Heart left ventricle (tissue), 16 donors: ENCODE data around the gene CACNA1C. TPM values are rescaled to one million over a fixed set of nuclear protein-coding genes. Genes with fewer than 3 reads are reported as not detected.

Experiments used
- ATAC-seq, 4 donors: fragments of 200-7000 bp; cut with Tn5 transposase; one replicate each; pipeline ENCODE4 v1.9.1; 2020 to 2022; ENCODE audit warnings: moderate library complexity in 4 of 4, mild to moderate bottlenecking in 3 of 4, moderate number of reproducible peaks in 1 of 4
- DNase-seq, 5 donors: peaks; one replicate each; pipeline ENCODE4 v3.0.0-alpha.2; 2020
- H3K27ac ChIP-seq, 12 donors: fragments of 200-600 bp; sonication (generic) in 4 of 12; one replicate each; pipeline versions ENCODE4 v1.5.0 to v1.8.0; 2016 to 2022; ENCODE audit warnings: mild to moderate bottlenecking in 2 of 12
- H3K27me3 ChIP-seq, 9 donors: fragments of 200-600 bp; sonication (generic) in 2 of 9; one replicate each; pipeline versions ENCODE4 v1.5.1 to v1.8.0; 2016 to 2022; ENCODE audit warnings: mild to moderate bottlenecking in 3 of 9
- H3K36me3 ChIP-seq, 9 donors: fragments of 200-600 bp; sonication (generic) in 2 of 9; one replicate each; pipeline versions ENCODE4 v1.5.0 to v1.8.0; 2018 to 2022; ENCODE audit warnings: mild to moderate bottlenecking in 2 of 9
- H3K4me1 ChIP-seq, 12 donors: fragments of 200-600 bp; sonication (generic) in 4 of 12; one replicate each; pipeline versions ENCODE4 v1.5.0 to v1.8.0; 2016 to 2022; ENCODE audit warnings: mild to moderate bottlenecking in 3 of 12
- H3K4me3 ChIP-seq, 12 donors: fragments of 200-600 bp; sonication (generic) in 4 of 12; one replicate each; pipeline versions ENCODE4 v1.5.0 to v1.8.0; 2017 to 2022; ENCODE audit warnings: mild to moderate bottlenecking in 9 of 12, moderate library complexity in 4 of 12
- H3K9me3 ChIP-seq, 12 donors: fragments of 200-600 bp; sonication (generic) in 4 of 12; one replicate each; pipeline versions ENCODE4 v1.5.0 to v1.8.0; 2016 to 2022; ENCODE audit warnings: mild to moderate bottlenecking in 1 of 12
- CTCF ChIP-seq, 12 donors: fragments of 200-600 bp; sonication (generic) in 4 of 12; IDR thresholded peaks; one replicate each; pipeline versions ENCODE4 v1.5.0 to v1.8.0; 2018 to 2022; ENCODE audit warnings: antibody characterized with exemption in 12 of 12, mild to moderate bottlenecking in 5 of 12
- POLR2A ChIP-seq, 2 donors: fragments of 450-650 bp; IDR thresholded peaks; one replicate each; pipeline ENCODE4 v1.6.1; 2017; ENCODE audit warnings: antibody characterized with exemption in 2 of 2, mild to moderate bottlenecking in 2 of 2, moderate library complexity in 2 of 2
- WGBS, 4 donors: extraction: QIAGEN DNeasy Blood & Tissue Kit in 2 of 4; methylation state at CpG; one replicate each; pipeline versions ENCODE4 v1.1.5 to v1.1.7; 2013 to 2018; 5-methylcytosine and 5-hydroxymethylcytosine counted together
- intact Hi-C, 10 donors: fragments of 100-400 bp; cut with DNase I; formaldehyde crosslinking; loops; one replicate each; pipeline versions ENCODE4 v1.11.1 to v1.14.2; 2022
- polyA plus RNA-seq, 2 donors: library from polyadenylated mRNA; stranded (reverse); fragments of 200-250 nt; gene quantifications; one replicate each; pipeline ENCODE4 v1.2.3, GENCODE V29; 2013
- total RNA-seq, 9 donors: library from RNA; depleted of rRNA in 2 of 9; stranded (reverse); fragments of >200 nt in 2 of 9; fragmentation: NEBNext Ultra II Directional in 3 of 9; extraction: Animal tissue kit (Norgen Biotek cat#: 25700) in 3 of 9; gene quantifications; one replicate each; pipeline versions ENCODE4 v1.1.0 to v1.2.4, GENCODE V29; 2016 to 2023
- donor health status: ischemic (EF 13 %, LVEDD 7.1; RV severe dilation, severe dysfunction).
- donor health status: healthy with polysubstance abuse.
- donor health status: DM: no; HTN: yes; CAD: no.
- donor health status: DM: no; HTN: no; CAD: no.
- donor health status: ischemic (EF 25% LVEDD 6.9; RV normal size, moderate dysfunction).
- donor health status: ischemic (EF 25% LVEDD 5.7; RV mildly dilated, moderate dysfunction).
- donor health status: healthy.
- donor health status: DM: yes; HTN: yes; CAD: no.
- donor health status: ischemic (EF 35%, LVEDD 5.7; RV mildly dilated, moderate dysfunction).
- donor health status: nonischemic (EF 11% LVEDD 7.7; RV severe dilation, severe dysfunction).
- donor health status: DM: yes; HTN: yes; CAD: no.
- donor health status: PGD.
- donor health status: ischemic (EF 29% LVEDD 5.4; RV normal size, mild dysfunction).
- donor health status: nonischemic (EF 23%, LVEDD 6.1; RV moderate dilation, normal function).

The CACNA1C gene
- total and polyA plus RNA-seq, 11 donors: 41.9 to 196 (median 164) TPM

- ATAC-seq (peak in 1 of 4 donors; percentile 23), DNase-seq (no peak)
- TF ChIP-seq CTCF (IDR thresholded peaks at IDR 0.05): no peak
- TF ChIP-seq POLR2A (IDR thresholded peaks at IDR 0.05): no peak
- WGBS, 4 donors: 50 to 69% (median 59%) methylated on average over 5 of the region's 5 CpGs
- intact Hi-C loops: no loop called here
- H3K4me3 ChIP-seq: no peak overlapping the region
- H3K27me3 ChIP-seq: no peaks in the 10 kb centered on the region
- no peaks in the 10 kb centered on the region for H3K9me3 ChIP-seq
- peak overlapping the region in 8 of 12 donors; percentile 20 to 95 (median 90) for H3K27ac ChIP-seq
- peaks cover 0 to 7% (median 0%) of the 10 kb centered on the region in 9 donors for H3K36me3 ChIP-seq
- peaks cover 5 to 93% (median 59%) of the 10 kb centered on the region in 12 donors for H3K4me1 ChIP-seq
Observed at GRCh38 chr12:2095878-2096277, 43.1 kb downstream of the CACNA1C start.

- intact Hi-C loops: no loop called here
- peaks cover 0 to 2% (median 0%) of the 10 kb centered on the region in 9 donors for H3K36me3 ChIP-seq
- ATAC-seq: no peak
- H3K4me3 ChIP-seq: no peak overlapping the region
- TF ChIP-seq POLR2A (IDR thresholded peaks at IDR 0.05) (no peak), CTCF (IDR thresholded peaks at IDR 0.05) (no peak)
- WGBS, 4 donors: 68 to 79% (median 72%) methylated on average over 7 of the region's 7 CpGs
- DNase-seq: no peak
- H3K27ac ChIP-seq: peak overlapping the region in 4 of 12 donors; percentile 18 to 85 (median 34)
- H3K27me3 ChIP-seq: no peaks in the 10 kb centered on the region
- H3K4me1 ChIP-seq: peaks cover 5 to 85% (median 48%) of the 10 kb centered on the region in 12 donors
- no peaks in the 10 kb centered on the region for H3K9me3 ChIP-seq
Observed at GRCh38 chr12:2097617-2098016, 44.8 kb downstream of the CACNA1C start.

- H3K27ac ChIP-seq: peak overlapping the region in 6 of 12 donors; percentile 8 to 85 (median 34)
- H3K9me3 ChIP-seq: no peaks in the 10 kb centered on the region
- H3K36me3 ChIP-seq: peaks cover 0 to 2% (median 0%) of the 10 kb centered on the region in 9 donors
- 56 to 65% (median 64%) methylated on average over 11 of the region's 11 CpGs for WGBS, 4 donors
- ATAC-seq: peak; percentile 28 to 54 (median 40)
- no peaks in the 10 kb centered on the region for H3K27me3 ChIP-seq
- TF ChIP-seq CTCF (IDR thresholded peaks at IDR 0.05) (no peak), POLR2A (IDR thresholded peaks at IDR 0.05) (no peak)
- peaks cover 2 to 72% (median 40%) of the 10 kb centered on the region in 12 donors for H3K4me1 ChIP-seq
- intact Hi-C loops: no loop called here
- no peak overlapping the region for H3K4me3 ChIP-seq
- DNase-seq: peak in 1 of 5 donors; percentile 46
Observed at GRCh38 chr12:2098852-2099251, 46.1 kb downstream of the CACNA1C start.

GRCh38 chr12:2099595-2099994 is 46.8 kb downstream of the CACNA1C start:
- peaks cover 0 to 67% (median 32%) of the 10 kb centered on the region in 12 donors for H3K4me1 ChIP-seq
- H3K27me3 ChIP-seq: no peaks in the 10 kb centered on the region
- 67 to 89% (median 80%) methylated on average over 4 of the region's 4 CpGs for WGBS, 4 donors
- TF ChIP-seq POLR2A (IDR thresholded peaks at IDR 0.05): no peak
- no peak for TF ChIP-seq CTCF (IDR thresholded peaks at IDR 0.05)
- ATAC-seq (no peak), DNase-seq (no peak)
- H3K9me3 ChIP-seq: no peaks in the 10 kb centered on the region
- no peak overlapping the region for H3K4me3 ChIP-seq
- H3K27ac ChIP-seq: peak overlapping the region in 5 of 12 donors; percentile 28 to 85 (median 39)
- intact Hi-C loops: no loop called here
- H3K36me3 ChIP-seq: peaks cover 0 to 2% (median 0%) of the 10 kb centered on the region in 9 donors
